ENCODE data around the gene PEG3. TPM values are rescaled to one million over a fixed set of nuclear protein-coding genes. Genes with fewer than 3 reads are reported as not detected.

PEG3 gene
- total RNA-seq, 4 donors from 2014 or later: 6.1 to 12.7 (median 6.5) TPM

GRCh38 chr19:56821675-56822074, 18.9 kb downstream of the PEG3 start:
- TF ChIP-seq CTCF (IDR thresholded peaks at IDR 0.05; ENCODE audit: low read depth): no peak

GRCh38 chr19:56821209-56821608, 19.3 kb downstream of the PEG3 start:
- no peak for TF ChIP-seq CTCF (IDR thresholded peaks at IDR 0.05; ENCODE audit: low read depth)

- no peak for TF ChIP-seq CTCF (IDR thresholded peaks at IDR 0.05; ENCODE audit: low read depth)
Measured at GRCh38 chr19:56819166-56819565, 21.4 kb downstream of the PEG3 start.

GRCh38 chr19:56814656-56815055, 25.9 kb downstream of the PEG3 start:
- no peak for TF ChIP-seq CTCF (IDR thresholded peaks at IDR 0.05; ENCODE audit: low read depth)

- TF ChIP-seq CTCF (IDR thresholded peaks at IDR 0.05; ENCODE audit: low read depth): no peak
Measured at GRCh38 chr19:56813531-56813930, 27.0 kb downstream of the PEG3 start.

GRCh38 chr19:56811480-56811879, 29.0 kb downstream of the PEG3 start:
- TF ChIP-seq CTCF (IDR thresholded peaks at IDR 0.05; ENCODE audit: low read depth): no peak

GRCh38 chr19:56810260-56810659, 30.3 kb downstream of the PEG3 start:
- no peak for TF ChIP-seq CTCF (IDR thresholded peaks at IDR 0.05; ENCODE audit: low read depth)

All from subcutaneous adipose tissue (tissue), 4 donors.